HG03442 (cell line): ENCODE results near the gene HIC2.
"Not testable (repeated sequence)": the region's sequence is repeated elsewhere in the genome, so short reads cannot be mapped to it uniquely, and the experiment has no call there.

Experiments used
- ATAC-seq: cut with Tn5 transposase; IDR thresholded peaks from one replicate; pipeline ENCODE4 v1.9.1; 2021; ENCODE audit warnings: mild to moderate bottlenecking, moderate library complexity; ENCODE audit not compliant: unreplicated experiment

The HIC2 gene

GRCh38 chr22:21417227-21417746 lies at the start of gene HIC2:
Gene HIC2, plus strand, starts transcription at chr22:21417371. Its CDS starts 25,461 bp downstream, at chr22:21442832.
- peak; percentile 55 for ATAC-seq

- ATAC-seq: not testable (repeated sequence)
These were observed 48.4 kb upstream of the HIC2 start for GRCh38 chr22:21368603-21369310.

GRCh38 chr22:21375880-21376279 lies 41.3 kb upstream of the HIC2 start:
- not testable (repeated sequence) for ATAC-seq

- peak; percentile 38 for ATAC-seq
These were observed 33.3 kb upstream of the HIC2 start, which contains the start of gene RIMBP3B for GRCh38 chr22:21383701-21384467. Gene RIMBP3B, plus strand, starts transcription at chr22:21383751. Its CDS starts 108 bp downstream, at chr22:21383859.

- peak; percentile 24 for ATAC-seq
These were observed 32.5 kb upstream of the HIC2 start for GRCh38 chr22:21384468-21385357.

GRCh38 chr22:21389480-21389879 lies 27.7 kb upstream of the HIC2 start:
- ATAC-seq: not testable (repeated sequence)

- ATAC-seq: not testable (repeated sequence)
These were observed 27.2 kb upstream of the HIC2 start for GRCh38 chr22:21390013-21390412.

- not testable (repeated sequence) for ATAC-seq
These were observed 22.6 kb upstream of the HIC2 start for GRCh38 chr22:21394613-21395012.

GRCh38 chr22:21401197-21401969 lies 15.8 kb upstream of the HIC2 start:
- ATAC-seq: not testable (repeated sequence)

- ATAC-seq: not testable (repeated sequence)
These were observed 14.3 kb upstream of the HIC2 start for GRCh38 chr22:21402763-21403314.

- ATAC-seq: not testable (repeated sequence)
These were observed 10.0 kb upstream of the HIC2 start for GRCh38 chr22:21407139-21407538.

- ATAC-seq: not testable (repeated sequence)
These were observed 9.4 kb upstream of the HIC2 start for GRCh38 chr22:21407792-21408191.

- ATAC-seq: not testable (repeated sequence)
These were observed 796 bp upstream of the HIC2 start for GRCh38 chr22:21416375-21416774.

- ATAC-seq: peak; percentile 32
These were observed 682 bp downstream of the HIC2 start for GRCh38 chr22:21417853-21418252.

GRCh38 chr22:21418974-21419638 lies 1.9 kb downstream of the HIC2 start:
- not testable (repeated sequence) for ATAC-seq

GRCh38 chr22:21420180-21420763 lies 3.1 kb downstream of the HIC2 start:
- not testable (repeated sequence) for ATAC-seq

- not testable (repeated sequence) for ATAC-seq
These were observed 7.0 kb downstream of the HIC2 start for GRCh38 chr22:21424084-21424709.
